A549 treated with Mapracorat at 1 μM for 4 hours (cell line): ENCODE measurements around the gene TJP2. TPM values are rescaled to one million over a fixed set of nuclear protein-coding genes. Genes with fewer than 3 reads are reported as not detected.

Experiments used
- total RNA-seq: library from RNA; stranded (reverse); fragments of 200-300 nt; extraction: Qiagen RNA extraction; gene quantifications from 5 replicates; pipeline ENCODE4 v1.2.3, GENCODE V29; 2022

Gene TJP2
- total RNA-seq = 3.7 to 5.2 TPM (median 4.7 TPM) in 5 replicates

DNA sequence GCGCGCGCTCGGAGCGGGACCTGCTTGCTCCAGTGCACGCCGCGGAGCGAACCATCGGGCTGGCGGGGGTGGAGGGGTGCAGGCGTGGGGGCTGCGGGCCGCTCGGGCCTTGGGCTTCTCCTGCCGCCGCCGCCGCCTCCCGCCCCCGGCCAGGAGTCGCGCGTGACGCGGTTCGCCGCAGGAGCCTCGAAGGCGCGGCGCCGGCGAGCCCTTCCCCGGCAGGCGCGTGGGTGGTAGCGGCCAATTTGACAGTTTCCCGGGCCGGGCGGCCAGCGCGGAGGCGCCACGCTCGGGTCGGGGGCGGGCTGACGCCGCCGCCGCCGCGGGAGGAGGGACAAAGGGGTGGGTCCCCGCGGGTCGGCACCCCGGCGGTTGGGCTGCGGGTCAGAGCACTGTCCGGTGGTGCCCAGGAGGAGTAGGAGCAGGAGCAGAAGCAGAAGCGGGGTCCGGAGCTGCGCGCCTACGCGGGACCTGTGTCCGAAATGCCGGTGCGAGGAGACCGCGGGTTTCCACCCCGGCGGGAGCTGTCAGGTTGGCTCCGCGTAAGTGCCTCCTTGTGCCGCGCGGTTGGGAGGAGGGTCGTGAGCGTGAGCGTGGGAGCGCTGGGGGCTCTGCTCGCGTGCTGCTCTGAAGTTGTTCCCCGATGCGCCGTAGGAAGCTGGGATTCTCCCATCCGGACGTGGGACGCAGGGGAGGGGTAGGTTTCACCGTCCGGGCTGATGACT lies at the start of gene TJP2:
Gene TJP2, plus strand, starts transcription at position 387 of the 725 bp plus-strand sequence. Its CDS starts 96 bp downstream, at position 483.

Other genes starting within 250 kb of the TJP2 start
- gene PRKACG, start 160.2 kb upstream of the TJP2 start, total RNA-seq = not detected in 5 replicates
- gene FXN, start 138.5 kb upstream of the TJP2 start, total RNA-seq = 26.0 to 29.2 TPM (median 26.2 TPM) in 5 replicates
- gene ENTREP1, start 150.9 kb downstream of the TJP2 start, total RNA-seq = 0.50 to 0.88 TPM (median 0.60 TPM) in 5 replicates